H9 (cell line): Measurements from ENCODE around the gene TAGLN3. TPM values are rescaled to one million over a fixed set of nuclear protein-coding genes. Genes with fewer than 3 reads are reported as not detected.
A peak's percentile ranks its signal among the peaks of the same experiment; 100 is the strongest.

Experiments
- DNase-seq: peaks from one replicate; pipeline ENCODE4 v3.0.0-alpha.2; 2017
- H2AFZ ChIP-seq: one replicate; pipeline ENCODE4 v1.6.1; 2013; ENCODE audit warnings: mild to moderate bottlenecking, low read length, control low read depth, moderate library complexity
- H2AK5ac ChIP-seq: 2 replicates; pipeline ENCODE4 v1.6.1; 2013; ENCODE audit warnings: low read length, control low read depth, mixed read lengths; ENCODE audit not compliant: insufficient read length
- H2BK120ac ChIP-seq: one replicate; pipeline ENCODE4 v1.6.1; 2013; ENCODE audit warnings: low read depth, mild to moderate bottlenecking, low read length, control low read depth, inconsistent platforms; ENCODE audit not compliant: poor library complexity, severe bottlenecking
- H2BK12ac ChIP-seq: 2 replicates; pipeline ENCODE4 v1.6.1; 2013; ENCODE audit warnings: low read length, control low read depth, mixed read lengths, low read depth; ENCODE audit not compliant: insufficient read length
- H2BK15ac ChIP-seq: 2 replicates; pipeline ENCODE4 v1.6.1; 2013; ENCODE audit warnings: low read depth, low read length, control low read depth
- H2BK20ac ChIP-seq: one replicate; pipeline ENCODE4 v1.6.1; 2013; ENCODE audit warnings: low read depth, mild to moderate bottlenecking, low read length, control low read depth, inconsistent platforms; ENCODE audit not compliant: poor library complexity, severe bottlenecking
- H2BK5ac ChIP-seq: 2 replicates; pipeline ENCODE4 v1.6.1; 2013; ENCODE audit warnings: low read length, control low read depth, mixed read lengths; ENCODE audit not compliant: insufficient read length
- H3K14ac ChIP-seq: 2 replicates; pipeline ENCODE4 v1.6.1; 2013; ENCODE audit warnings: low read length, control low read depth; ENCODE audit not compliant: insufficient read depth
- H3K18ac ChIP-seq: 2 replicates; pipeline ENCODE4 v1.6.1; 2013; ENCODE audit warnings: low read depth, mild to moderate bottlenecking, mixed read lengths, low read length, control low read depth; ENCODE audit not compliant: insufficient read length
- H3K23ac ChIP-seq: 2 replicates; pipeline ENCODE4 v1.6.1; 2013; ENCODE audit warnings: low read length, control low read depth, mixed read lengths, low read depth; ENCODE audit not compliant: insufficient read length
- H3K23me2 ChIP-seq: 2 replicates; pipeline ENCODE4 v1.6.1; 2013; ENCODE audit warnings: low read depth, mild to moderate bottlenecking, mixed read lengths, low read length, control low read depth; ENCODE audit not compliant: insufficient read length, poor library complexity, severe bottlenecking
- H3K27ac ChIP-seq: 2 replicates; pipeline ENCODE4 v1.5.1; 2013; ENCODE audit warnings: low read length, control low read depth, mixed read lengths, low read depth; ENCODE audit not compliant: insufficient read length
- H3K27me3 ChIP-seq: 2 replicates; pipeline ENCODE4 v1.6.1; 2013; ENCODE audit warnings: low read length, control low read depth, inconsistent platforms; ENCODE audit not compliant: insufficient read depth
- H3K4ac ChIP-seq: 2 replicates; pipeline ENCODE4 v1.6.1; 2013; ENCODE audit warnings: low read depth, mild to moderate bottlenecking, control low read depth, inconsistent platforms, low read length, moderate library complexity
- H3K4me1 ChIP-seq: 2 replicates; pipeline ENCODE4 v1.6.1; 2013; ENCODE audit warnings: low read length, control low read depth, inconsistent platforms; ENCODE audit not compliant: insufficient read depth
- H3K4me2 ChIP-seq: 2 replicates; pipeline ENCODE4 v1.6.1; 2013; ENCODE audit warnings: low read length, control low read depth, mixed read lengths; ENCODE audit not compliant: insufficient read length, insufficient read depth
- H3K56ac ChIP-seq: 2 replicates; pipeline ENCODE4 v1.6.1; 2013; ENCODE audit warnings: low read depth, mild to moderate bottlenecking, mixed read lengths, low read length, control low read depth; ENCODE audit not compliant: insufficient read length
- H3K79me1 ChIP-seq: 2 replicates; pipeline ENCODE4 v1.6.1; 2013; ENCODE audit warnings: low read depth, mild to moderate bottlenecking, moderate library complexity, low read length, control low read depth, inconsistent platforms; ENCODE audit not compliant: insufficient read depth, poor library complexity, severe bottlenecking
- H3K79me2 ChIP-seq: 2 replicates; pipeline ENCODE4 v1.6.1; 2013; ENCODE audit warnings: low read length, control low read depth, inconsistent platforms; ENCODE audit not compliant: insufficient read depth
- H3K9ac ChIP-seq: 2 replicates; pipeline ENCODE4 v1.6.1; 2013; ENCODE audit warnings: low read length, control low read depth, mixed read lengths; ENCODE audit not compliant: insufficient read length; ENCODE audit errors: extremely low read depth
- H3K9me3 ChIP-seq: one replicate; pipeline ENCODE4 v1.6.1; 2013; ENCODE audit warnings: low read depth, low read length, inconsistent platforms; ENCODE audit not compliant: control insufficient read depth
- H3T11ph ChIP-seq: one replicate; pipeline ENCODE4 v1.6.1; 2013; ENCODE audit warnings: mild to moderate bottlenecking, low read length, control low read depth, inconsistent platforms
- H4K20me1 ChIP-seq: one replicate; pipeline ENCODE4 v1.6.1; 2013; ENCODE audit not compliant: control insufficient read depth, insufficient read length, insufficient read depth
- H4K5ac ChIP-seq: 2 replicates; pipeline ENCODE4 v1.6.1; 2013; ENCODE audit warnings: low read depth, mild to moderate bottlenecking, mixed read lengths, low read length, control low read depth; ENCODE audit not compliant: insufficient read length
- H4K8ac ChIP-seq: replicated peaks from 2 replicates; pipeline ENCODE4 v1.6.1; 2013; ENCODE audit warnings: low read length, control low read depth, mixed read lengths, low read depth; ENCODE audit not compliant: insufficient read length
- H4K91ac ChIP-seq: 2 replicates; pipeline ENCODE4 v1.6.1; 2013; ENCODE audit warnings: low read depth, mild to moderate bottlenecking, moderate library complexity, mixed read lengths, low read length, control low read depth; ENCODE audit not compliant: insufficient read length
- H3K27ac Mint-ChIP-seq, 3 experiments: 2 replicates in 2 of 3; 3 replicates in 1 of 3; pipeline ENCODE4 v1.8.0; 2020 to 2021; ENCODE audit warnings: mixed read lengths in 3 of 3, mild to moderate bottlenecking in 1 of 3, moderate library complexity in 1 of 3
- H3K27me3 Mint-ChIP-seq: 2 replicates; pipeline ENCODE4 v1.8.0; 2021; ENCODE audit warnings: low read depth, mild to moderate bottlenecking, moderate library complexity, mixed read lengths
- H3K36me3 Mint-ChIP-seq, 3 experiments: 2 replicates in 2 of 3; 3 replicates in 1 of 3; pipeline ENCODE4 v1.8.0; 2020 to 2021; ENCODE audit warnings: low read depth in 3 of 3, mixed read lengths in 3 of 3; ENCODE audit not compliant: insufficient read depth in 1 of 3
- H3K4me1 Mint-ChIP-seq, 2 experiments: 2 replicates each; pipeline ENCODE4 v1.8.0; 2020; ENCODE audit warnings: mixed read lengths in 2 of 2
- H3K4me3 Mint-ChIP-seq, 2 experiments: 2 replicates in 1 of 2; 3 replicates in 1 of 2; pipeline ENCODE4 v1.8.0; 2020 to 2021; ENCODE audit warnings: mild to moderate bottlenecking in 2 of 2, mixed read lengths in 2 of 2, moderate library complexity in 1 of 2
- H3K9me3 Mint-ChIP-seq, 2 experiments: 2 replicates in 1 of 2; 3 replicates in 1 of 2; pipeline ENCODE4 v1.8.0; 2020; ENCODE audit warnings: mild to moderate bottlenecking in 2 of 2, mixed read lengths in 2 of 2, moderate library complexity in 1 of 2
- CTCF ChIP-seq: fragments of 200-600 bp; sonication (generic); conservative IDR thresholded peaks from 3 replicates; pipeline ENCODE4 v1.8.0; 2021; ENCODE audit warnings: antibody characterized with exemption, mild to moderate bottlenecking
- WGBS: extraction: QIAGEN DNeasy Blood & Tissue Kit; methylation state at CpG from one replicate; pipeline ENCODE4 v1.1.7; 2013; ENCODE audit warnings: missing lambda C conversion rate, low lambda C conversion rate, mixed read lengths; ENCODE audit not compliant: insufficient read length; ENCODE audit errors: extremely low coverage; 5-methylcytosine and 5-hydroxymethylcytosine counted together
- total RNA-seq: library from RNA; stranded (reverse); gene quantifications from 2 replicates; pipeline ENCODE4 v1.2.1, GENCODE V29; 2021

The TAGLN3 gene
- total RNA-seq, 1 experiment from 2014 or later, result 6.4 TPM

DNA sequence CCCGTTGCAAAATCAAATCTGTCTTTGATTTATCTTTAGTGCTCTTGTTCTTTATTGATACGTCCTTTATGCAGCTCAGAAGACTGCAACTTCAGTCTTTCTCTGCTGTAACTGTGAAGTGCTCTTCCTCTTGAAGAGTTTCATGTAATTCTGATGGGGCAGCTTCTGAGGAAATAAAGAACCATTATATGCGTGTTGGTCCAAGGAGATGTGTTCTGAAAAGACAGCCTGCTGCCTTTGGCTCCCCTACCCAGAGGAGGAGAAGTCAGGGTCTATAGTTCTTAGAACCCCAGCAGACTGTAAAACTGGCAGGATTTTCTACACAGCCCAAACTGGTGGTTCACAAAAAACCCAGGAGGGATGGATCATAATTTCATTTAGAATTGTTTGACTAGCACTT is 42.3 kb upstream of the TAGLN3 start:
- Histone ChIP-seq H2BK20ac (no peak overlapping the region), H4K8ac (no peak overlapping the region), H3K4me1 (peaks cover 9% of the 10 kb centered on the region; the same call in 1 of the 2 replicates), H3K27ac (no peak overlapping the region), H4K91ac (no peak overlapping the region), H4K5ac (no peak overlapping the region), H3K18ac (no peak overlapping the region), H3K4ac (no peak overlapping the region), H3K56ac (no peak overlapping the region), H3K14ac (no peak overlapping the region), H4K20me1 (no peaks in the 10 kb centered on the region), H2AFZ (no peak overlapping the region), H3K23me2 (no peaks in the 10 kb centered on the region), H3K23ac (no peak overlapping the region), H2BK120ac (no peak overlapping the region), H3K4me2 (no peak overlapping the region), H3K79me1 (no peaks in the 10 kb centered on the region), H3T11ph (no peak overlapping the region), H3K79me2 (no peaks in the 10 kb centered on the region), H2BK5ac (no peak overlapping the region), H3K9ac (no peak overlapping the region), H2AK5ac (no peak overlapping the region), H3K27me3 (peaks cover 1% of the 10 kb centered on the region; the same call in 1 of the 2 replicates), H2BK12ac (no peak overlapping the region), H3K9me3 (no peaks in the 10 kb centered on the region), H2BK15ac (no peak overlapping the region)
- H3K36me3 Mint-ChIP-seq, result peaks cover 0 to 2% (median 0%) of the 10 kb centered on the region in 3 experiments; a peak in 2 of 7 replicates
- no peaks in the 10 kb centered on the region; a peak in 1 of 5 replicates for H3K9me3 Mint-ChIP-seq
- peak overlapping the region in 1 of 3 experiments; percentile 45; a peak in 2 of 7 replicates for H3K27ac Mint-ChIP-seq
- WGBS, result no CpG with 5 or more reads among the region's 3 CpGs
- DNase-seq, result no peak
- peaks cover 22% of the 10 kb centered on the region for H3K27me3 Mint-ChIP-seq
- peaks cover 49 to 51% of the 10 kb centered on the region in 2 experiments for H3K4me1 Mint-ChIP-seq
- TF ChIP-seq CTCF, result no peak
- no peak overlapping the region; a peak in 1 of 5 replicates for H3K4me3 Mint-ChIP-seq
